Kidney epithelial cell (primary cell): ENCODE data around the gene CPEB1. TPM values are rescaled to one million over a fixed set of nuclear protein-coding genes. Genes with fewer than 3 reads are reported as not detected.

ENCODE experiments used
- DNase-seq: peaks from one replicate; pipeline ENCODE4 v3.0.0-alpha.2; 2010; ENCODE audit warnings: low read depth
- H3K27me3 ChIP-seq: 2 replicates; pipeline ENCODE4 v1.6.0; 2011; ENCODE audit warnings: low read length; ENCODE audit not compliant: control insufficient read depth, insufficient read depth
- H3K36me3 ChIP-seq: 2 replicates; pipeline ENCODE4 v1.5.1; 2011; ENCODE audit warnings: low read length; ENCODE audit not compliant: control insufficient read depth, insufficient read depth
- H3K4me3 ChIP-seq: 2 replicates; pipeline ENCODE4 v1.5.1; 2011; ENCODE audit warnings: low read depth, mild to moderate bottlenecking, control low read depth, low read length
- total RNA-seq: library from RNA; depleted of rRNA; stranded (reverse); fragments of >200 nt; gene quantifications from 2 replicates; pipeline ENCODE4 v1.2.3, GENCODE V29; 2015
- TF ChIP-seq, protein P1 (sequence below): IDR thresholded peaks from 2 replicates; pipeline ENCODE4 v1.5.1; 2011; ENCODE audit warnings: mild to moderate bottlenecking, moderate library complexity, low read length, control low read depth, inconsistent platforms; ENCODE audit not compliant: insufficient read depth, poor library complexity, severe bottlenecking

The CPEB1 gene
- total RNA-seq, 1 donor from 2014 or later, result 3.8 TPM

DNA sequence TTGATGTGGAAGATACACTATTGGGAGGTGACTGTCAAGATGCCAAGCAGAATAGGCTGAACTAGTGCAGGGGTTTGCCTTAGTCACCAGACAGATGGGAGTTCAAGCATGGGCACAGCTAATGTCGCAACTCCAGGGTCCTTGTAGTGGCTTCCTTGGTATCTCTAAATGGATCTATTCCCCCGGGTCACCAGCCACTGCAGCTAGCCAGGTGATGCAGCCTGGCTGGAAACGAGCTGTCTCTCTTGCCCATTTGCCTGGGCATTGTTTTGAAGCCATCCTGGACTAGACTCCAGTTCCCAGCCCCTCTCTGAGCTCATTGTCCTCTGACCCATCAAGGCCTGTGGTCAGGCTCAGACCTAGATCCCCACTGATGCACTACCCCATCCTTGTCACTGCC lies 8.4 kb upstream of the CPEB1 start:
- H3K4me3 ChIP-seq, result no peak overlapping the region
- no peaks in the 10 kb centered on the region for H3K36me3 ChIP-seq
- TF ChIP-seq, protein P1, sequence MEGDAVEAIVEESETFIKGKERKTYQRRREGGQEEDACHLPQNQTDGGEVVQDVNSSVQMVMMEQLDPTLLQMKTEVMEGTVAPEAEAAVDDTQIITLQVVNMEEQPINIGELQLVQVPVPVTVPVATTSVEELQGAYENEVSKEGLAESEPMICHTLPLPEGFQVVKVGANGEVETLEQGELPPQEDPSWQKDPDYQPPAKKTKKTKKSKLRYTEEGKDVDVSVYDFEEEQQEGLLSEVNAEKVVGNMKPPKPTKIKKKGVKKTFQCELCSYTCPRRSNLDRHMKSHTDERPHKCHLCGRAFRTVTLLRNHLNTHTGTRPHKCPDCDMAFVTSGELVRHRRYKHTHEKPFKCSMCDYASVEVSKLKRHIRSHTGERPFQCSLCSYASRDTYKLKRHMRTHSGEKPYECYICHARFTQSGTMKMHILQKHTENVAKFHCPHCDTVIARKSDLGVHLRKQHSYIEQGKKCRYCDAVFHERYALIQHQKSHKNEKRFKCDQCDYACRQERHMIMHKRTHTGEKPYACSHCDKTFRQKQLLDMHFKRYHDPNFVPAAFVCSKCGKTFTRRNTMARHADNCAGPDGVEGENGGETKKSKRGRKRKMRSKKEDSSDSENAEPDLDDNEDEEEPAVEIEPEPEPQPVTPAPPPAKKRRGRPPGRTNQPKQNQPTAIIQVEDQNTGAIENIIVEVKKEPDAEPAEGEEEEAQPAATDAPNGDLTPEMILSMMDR, result no peak
- H3K27me3 ChIP-seq, result peaks cover 6% of the 10 kb centered on the region
- no peak for DNase-seq

DNA sequence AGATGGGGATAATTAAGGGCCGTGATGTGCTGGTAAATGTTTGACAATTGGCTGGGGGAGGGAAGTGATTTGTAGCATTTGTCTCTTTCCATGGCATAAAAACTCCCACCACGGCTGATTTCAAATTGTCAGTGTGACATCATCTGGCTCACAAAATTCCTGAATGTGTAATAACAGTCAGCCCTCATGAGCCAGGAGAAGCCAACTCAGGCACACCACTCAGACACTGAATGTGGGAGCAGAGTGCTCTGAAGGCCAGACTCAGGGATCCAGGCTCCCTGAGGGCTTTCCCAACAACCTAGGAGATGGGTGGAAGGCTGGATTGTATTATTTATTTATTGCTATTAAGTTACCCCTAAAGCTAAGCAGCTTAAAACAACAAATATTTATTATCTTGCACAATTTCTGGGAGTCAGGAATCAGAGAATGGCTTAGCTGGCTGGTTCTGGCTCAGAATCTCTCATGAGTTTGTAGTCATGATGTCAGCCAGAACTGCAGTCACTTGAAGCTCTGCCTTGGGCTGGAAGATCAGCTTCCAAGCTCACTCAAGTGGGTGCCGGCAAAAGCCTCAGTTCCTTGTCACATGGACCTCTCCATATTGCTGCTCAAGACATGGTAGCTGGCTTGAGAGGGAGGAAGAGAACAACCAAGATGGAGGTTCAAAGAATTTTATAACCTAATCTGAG lies 6.5 kb upstream of the CPEB1 start:
- no peak for DNase-seq
- TF ChIP-seq, protein P1, result no peak

DNA sequence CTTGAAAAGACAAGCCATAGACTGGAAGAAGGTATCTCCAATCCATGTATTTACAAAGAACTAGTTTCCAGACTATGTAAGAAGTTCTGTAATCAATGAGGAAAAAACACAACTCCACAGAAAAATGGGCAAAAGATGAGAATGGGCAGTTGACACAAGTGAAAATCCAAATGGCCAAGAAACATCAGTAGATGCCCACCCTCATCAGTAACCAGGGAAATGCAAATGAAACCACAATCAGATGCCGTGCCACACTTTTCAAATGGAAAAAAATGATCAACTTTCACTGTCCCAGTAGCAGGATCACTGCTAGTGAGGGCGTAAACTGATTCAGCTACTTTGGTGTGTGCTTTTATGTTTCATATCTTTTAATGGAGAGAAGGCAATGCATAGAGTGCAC lies 4.5 kb upstream of the CPEB1 start:
- TF ChIP-seq, protein P1, result no peak
- DNase-seq, result no peak
- Histone ChIP-seq H3K4me3 (no peak overlapping the region), H3K36me3 (no peaks in the 10 kb centered on the region), H3K27me3 (peaks cover 34% of the 10 kb centered on the region)

More for the DNA sequence above, 6.5 kb upstream of the CPEB1 start:
- H3K4me3 ChIP-seq, result no peak overlapping the region
- no peaks in the 10 kb centered on the region for H3K36me3 ChIP-seq
- peaks cover 16% of the 10 kb centered on the region for H3K27me3 ChIP-seq

DNA sequence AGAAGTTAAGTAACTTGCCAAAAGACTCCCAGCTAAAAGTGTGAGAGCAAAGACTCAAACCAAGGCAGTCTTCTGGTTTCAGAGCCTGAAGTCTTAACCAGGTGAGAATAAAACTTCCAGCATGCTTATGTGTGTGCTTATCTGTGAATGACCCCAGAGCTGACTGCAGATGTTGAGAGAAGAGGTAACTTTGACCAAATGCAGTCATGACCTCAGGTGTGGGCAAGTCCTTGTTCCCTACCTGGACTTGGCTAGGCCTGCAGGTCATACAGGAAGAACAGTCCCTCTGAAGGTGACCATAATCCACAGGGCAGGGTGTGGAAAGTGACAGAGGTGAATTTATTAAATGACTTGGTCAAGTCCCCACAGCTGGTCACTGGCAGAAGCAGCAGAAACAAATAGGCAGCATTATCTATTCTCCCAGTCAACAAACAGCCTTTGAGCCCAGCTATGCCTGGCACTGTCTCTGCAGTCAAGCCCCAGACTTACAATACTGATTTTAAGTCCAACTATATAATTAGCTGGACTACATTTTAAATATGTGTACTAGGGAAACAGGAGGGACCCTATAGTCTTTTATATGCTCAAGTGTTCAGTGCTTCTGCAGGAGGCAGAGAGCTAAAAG lies 3.0 kb upstream of the CPEB1 start:
- TF ChIP-seq, protein P1, result no peak
- Histone ChIP-seq H3K4me3 (no peak overlapping the region), H3K36me3 (no peaks in the 10 kb centered on the region), H3K27me3 (peaks cover 43% of the 10 kb centered on the region)
- DNase-seq, result no peak

DNA sequence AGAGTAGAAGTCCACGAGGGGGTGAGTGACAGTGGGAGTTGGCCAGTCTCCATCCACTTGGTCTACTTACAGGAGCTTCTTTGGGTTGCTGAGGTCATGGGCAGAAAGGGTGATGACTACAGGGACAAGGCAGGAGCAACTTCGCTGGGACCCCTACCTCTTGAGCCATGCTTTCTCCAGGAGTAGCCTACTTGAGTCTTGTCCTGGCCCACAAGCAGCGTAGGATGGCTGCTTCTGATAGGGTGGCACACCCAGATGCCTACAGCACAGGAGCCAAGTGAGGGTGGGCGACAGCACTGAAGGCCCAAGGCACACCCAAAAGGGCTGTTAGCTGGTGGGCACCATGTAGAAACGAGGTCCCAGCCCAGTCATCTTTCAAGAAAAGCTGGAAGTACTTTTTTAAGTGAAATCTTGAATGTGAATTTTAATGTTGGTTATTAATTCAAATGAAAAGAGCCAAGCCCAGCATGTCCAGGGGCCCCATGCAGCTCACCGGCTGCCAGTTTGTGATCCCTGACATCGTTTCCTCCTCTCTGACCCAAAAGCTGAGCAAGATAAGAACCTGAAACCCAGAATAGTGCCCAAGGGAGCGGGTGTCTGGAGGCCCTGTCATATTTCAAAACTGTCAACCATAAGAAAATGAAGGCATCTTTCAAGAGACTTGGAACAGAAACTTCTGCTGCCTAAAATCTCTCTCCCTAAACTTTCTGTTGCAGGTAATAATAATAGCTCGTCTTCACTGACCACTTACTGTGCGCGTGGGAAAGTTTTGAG lies 2.2 kb upstream of the CPEB1 start:
- H3K4me3 ChIP-seq, result no peak overlapping the region
- H3K27me3 ChIP-seq, result peaks cover 45% of the 10 kb centered on the region
- DNase-seq, result no peak
- H3K36me3 ChIP-seq, result no peaks in the 10 kb centered on the region
- TF ChIP-seq, protein P1, result no peak
